ENCODE data around the gene SLC35F4. TPM values are rescaled to one million over a fixed set of nuclear protein-coding genes. Genes with fewer than 3 reads are reported as not detected.

The SLC35F4 gene
- total RNA-seq, 1 experiment from 2014 or later, result not detected

GRCh38 chr14:57692671-57693070 is 173.2 kb downstream of the SLC35F4 start:
- no peak overlapping the region for H4K5ac ChIP-seq (ENCODE audit: insufficient read length, low read depth, low read length)
- no peak overlapping the region for H2BK12ac ChIP-seq (ENCODE audit: insufficient read length, low read depth, low read length)
- TF ChIP-seq, protein P1, sequence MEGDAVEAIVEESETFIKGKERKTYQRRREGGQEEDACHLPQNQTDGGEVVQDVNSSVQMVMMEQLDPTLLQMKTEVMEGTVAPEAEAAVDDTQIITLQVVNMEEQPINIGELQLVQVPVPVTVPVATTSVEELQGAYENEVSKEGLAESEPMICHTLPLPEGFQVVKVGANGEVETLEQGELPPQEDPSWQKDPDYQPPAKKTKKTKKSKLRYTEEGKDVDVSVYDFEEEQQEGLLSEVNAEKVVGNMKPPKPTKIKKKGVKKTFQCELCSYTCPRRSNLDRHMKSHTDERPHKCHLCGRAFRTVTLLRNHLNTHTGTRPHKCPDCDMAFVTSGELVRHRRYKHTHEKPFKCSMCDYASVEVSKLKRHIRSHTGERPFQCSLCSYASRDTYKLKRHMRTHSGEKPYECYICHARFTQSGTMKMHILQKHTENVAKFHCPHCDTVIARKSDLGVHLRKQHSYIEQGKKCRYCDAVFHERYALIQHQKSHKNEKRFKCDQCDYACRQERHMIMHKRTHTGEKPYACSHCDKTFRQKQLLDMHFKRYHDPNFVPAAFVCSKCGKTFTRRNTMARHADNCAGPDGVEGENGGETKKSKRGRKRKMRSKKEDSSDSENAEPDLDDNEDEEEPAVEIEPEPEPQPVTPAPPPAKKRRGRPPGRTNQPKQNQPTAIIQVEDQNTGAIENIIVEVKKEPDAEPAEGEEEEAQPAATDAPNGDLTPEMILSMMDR (conservative IDR thresholded peaks at IDR 0.05), result peak; percentile 69
- no peaks in the 10 kb centered on the region for H3K23me2 ChIP-seq (ENCODE audit: insufficient read length, low read depth, low read length, poor library complexity, severe bottlenecking)
- no peak overlapping the region for H2AK5ac ChIP-seq (ENCODE audit: insufficient read length, low read length)
- H2BK5ac ChIP-seq (ENCODE audit: insufficient read length, low read length), result no peak overlapping the region
- Mint-ChIP-seq H3K4me1 (peaks cover 4% of the 10 kb centered on the region in 2 experiments), H3K27ac (no peak overlapping the region), H3K9me3 (peaks cover 20 to 21% of the 10 kb centered on the region in 2 experiments), H3K27me3 (ENCODE audit: low read depth) (no peaks in the 10 kb centered on the region), H3K36me3 (ENCODE audit: insufficient read depth in 1 of 3, low read depth in 3 of 3) (peaks cover 2 to 11% (median 10%) of the 10 kb centered on the region in 3 experiments; a peak in 5 of 7 replicates), H3K4me3 (no peak overlapping the region)
- no peak overlapping the region for H3K14ac ChIP-seq (ENCODE audit: insufficient read depth, low read length)
- no peak overlapping the region for H4K8ac ChIP-seq (replicated peaks; ENCODE audit: insufficient read length, low read depth, low read length)
- no peak overlapping the region for H3K18ac ChIP-seq (ENCODE audit: insufficient read length, low read depth, low read length)
- H4K91ac ChIP-seq (ENCODE audit: insufficient read length, low read depth, low read length), result no peak overlapping the region
- no peaks in the 10 kb centered on the region for H3K4me1 ChIP-seq (ENCODE audit: insufficient read depth, low read length)
- H2BK120ac ChIP-seq (ENCODE audit: low read depth, low read length, poor library complexity, severe bottlenecking), result no peak overlapping the region
- no peak overlapping the region for H3K4ac ChIP-seq (ENCODE audit: low read depth, low read length)
- no peak overlapping the region for H3T11ph ChIP-seq (ENCODE audit: low read length)
- no peaks in the 10 kb centered on the region for H3K27me3 ChIP-seq (ENCODE audit: insufficient read depth, low read length)
- no peaks in the 10 kb centered on the region for H3K9me3 ChIP-seq (ENCODE audit: control insufficient read depth, low read depth, low read length)
- DNase-seq, result no peak
- H3K56ac ChIP-seq (ENCODE audit: insufficient read length, low read depth, low read length), result no peak overlapping the region
- no peak overlapping the region for H3K4me2 ChIP-seq (ENCODE audit: insufficient read depth, insufficient read length, low read length)
- H2BK15ac ChIP-seq (ENCODE audit: low read depth, low read length), result no peak overlapping the region
- no peak overlapping the region for H2BK20ac ChIP-seq (ENCODE audit: low read depth, low read length, poor library complexity, severe bottlenecking)
- H3K79me1 ChIP-seq (ENCODE audit: insufficient read depth, low read depth, low read length, poor library complexity, severe bottlenecking), result no peaks in the 10 kb centered on the region
- H3K23ac ChIP-seq (ENCODE audit: insufficient read length, low read depth, low read length), result no peak overlapping the region
- no peak overlapping the region for H3K27ac ChIP-seq (ENCODE audit: insufficient read length, low read depth, low read length)
- H3K9ac ChIP-seq (ENCODE audit: extremely low read depth, insufficient read length, low read length), result no peak overlapping the region
- no peaks in the 10 kb centered on the region for H3K79me2 ChIP-seq (ENCODE audit: insufficient read depth, low read length)
- no peak overlapping the region for H2AFZ ChIP-seq (ENCODE audit: low read length)
- no peaks in the 10 kb centered on the region for H4K20me1 ChIP-seq (ENCODE audit: control insufficient read depth, insufficient read depth, insufficient read length)
